ENCODE measurements around the gene ARHGAP32. TPM values are rescaled to one million over a fixed set of nuclear protein-coding genes. Genes with fewer than 3 reads are reported as not detected.

Gene ARHGAP32
- total and polyA plus RNA-seq, 8 donors, result 15.2 to 19.8 (median 17.1) TPM

GRCh38 chr11:129236850-129237249 lies 44.7 kb upstream of the ARHGAP32 start:
- ATAC-seq, result no peak
- TF ChIP-seq CTCF (IDR thresholded peaks at IDR 0.05), result no peak
- Histone ChIP-seq H3K27ac (no peak overlapping the region), H3K36me3 (no peaks in the 10 kb centered on the region), H3K4me3 (no peak overlapping the region), H3K9me3 (no peaks in the 10 kb centered on the region), H3K4me1 (no peaks in the 10 kb centered on the region), H3K27me3 (no peaks in the 10 kb centered on the region)
- intact Hi-C loops (cut with DNase I), result no loop called here
- no peak for DNase-seq

- DNase-seq, result no peak
- no peaks in the 10 kb centered on the region for H3K4me1 ChIP-seq
- no peaks in the 10 kb centered on the region for H3K9me3 ChIP-seq
- no peaks in the 10 kb centered on the region for H3K27me3 ChIP-seq
- no peak for TF ChIP-seq CTCF (IDR thresholded peaks at IDR 0.05)
- intact Hi-C loops (cut with DNase I), result no loop called here
- ATAC-seq, result no peak
- no peak overlapping the region for H3K4me3 ChIP-seq
- no peaks in the 10 kb centered on the region for H3K36me3 ChIP-seq
- H3K27ac ChIP-seq, result no peak overlapping the region
Measured at GRCh38 chr11:129234978-129235377, 42.9 kb upstream of the ARHGAP32 start.

- Histone ChIP-seq H3K4me3 (no peak overlapping the region), H3K27ac (no peak overlapping the region), H3K9me3 (peaks cover 0 to 21% of the 10 kb centered on the region in 2 donors), H3K27me3 (no peaks in the 10 kb centered on the region), H3K4me1 (no peaks in the 10 kb centered on the region), H3K36me3 (no peaks in the 10 kb centered on the region)
- intact Hi-C loops (cut with DNase I), result no loop called here
- ATAC-seq (no peak), DNase-seq (peak in 1 of 4 donors; percentile 7)
- no peak for TF ChIP-seq CTCF (IDR thresholded peaks at IDR 0.05)
Measured at GRCh38 chr11:129230006-129230405, 37.9 kb upstream of the ARHGAP32 start.

GRCh38 chr11:129226207-129226798 lies 34.2 kb upstream of the ARHGAP32 start:
- ATAC-seq, result no peak
- H3K9me3 ChIP-seq, result peaks cover 0 to 22% of the 10 kb centered on the region in 2 donors
- H3K36me3 ChIP-seq, result no peaks in the 10 kb centered on the region
- H3K27me3 ChIP-seq, result no peaks in the 10 kb centered on the region
- peaks cover 3 to 6% of the 10 kb centered on the region in 2 donors for H3K4me1 ChIP-seq
- H3K4me3 ChIP-seq, result no peak overlapping the region
- H3K27ac ChIP-seq, result no peak overlapping the region
- no peak for DNase-seq
- no peak for TF ChIP-seq CTCF (IDR thresholded peaks at IDR 0.05)
- intact Hi-C loops (cut with DNase I), result no loop called here

GRCh38 chr11:129225190-129225589 lies 33.1 kb upstream of the ARHGAP32 start:
- no peak for TF ChIP-seq CTCF (IDR thresholded peaks at IDR 0.05)
- H3K4me3 ChIP-seq, result no peak overlapping the region
- H3K27ac ChIP-seq, result no peak overlapping the region
- ATAC-seq, result peak; percentile 65
- H3K27me3 ChIP-seq, result no peaks in the 10 kb centered on the region
- no peaks in the 10 kb centered on the region for H3K36me3 ChIP-seq
- H3K9me3 ChIP-seq, result peaks cover 0 to 22% of the 10 kb centered on the region in 2 donors
- intact Hi-C loops (cut with DNase I), result no loop called here
- DNase-seq, result no peak
- H3K4me1 ChIP-seq, result peaks cover 3 to 6% of the 10 kb centered on the region in 2 donors
